ENCODE data around the gene NCOR2.

The NCOR2 gene

DNA sequence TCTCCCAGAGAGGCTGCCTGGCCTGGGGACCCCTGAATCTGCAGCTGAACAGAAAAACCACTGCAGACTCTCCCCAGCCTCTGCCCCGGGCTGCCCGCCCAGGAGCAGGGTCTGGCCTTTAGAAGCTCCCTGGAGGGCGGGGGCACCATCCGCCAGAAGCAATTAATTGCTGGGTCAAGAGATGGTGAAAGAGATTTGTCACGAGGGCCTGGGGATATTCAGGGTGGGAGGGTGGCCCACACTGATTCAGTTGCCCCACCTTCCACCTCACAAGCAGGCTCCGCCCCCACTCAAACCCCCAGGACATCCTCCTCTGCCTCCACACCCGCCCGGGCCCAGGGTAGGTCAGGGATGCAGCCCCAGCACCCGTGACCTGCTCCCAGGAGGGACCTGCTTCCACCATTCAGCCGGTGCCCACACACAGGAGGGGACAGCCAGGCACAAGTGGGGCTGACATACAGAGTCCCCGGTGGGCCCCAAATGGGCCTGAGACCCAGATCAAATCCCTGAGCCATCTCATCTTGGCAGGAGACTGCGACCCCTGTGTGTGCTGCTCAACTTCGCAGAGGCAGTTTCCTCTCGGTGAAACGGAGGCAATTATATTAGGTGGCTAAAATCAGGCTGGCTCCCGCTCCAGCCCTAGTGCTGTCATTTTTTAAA lies 23.0 kb downstream of the NCOR2 start:
- DNase-seq (ENCODE audit: low spot score): peak; percentile 72

DNA sequence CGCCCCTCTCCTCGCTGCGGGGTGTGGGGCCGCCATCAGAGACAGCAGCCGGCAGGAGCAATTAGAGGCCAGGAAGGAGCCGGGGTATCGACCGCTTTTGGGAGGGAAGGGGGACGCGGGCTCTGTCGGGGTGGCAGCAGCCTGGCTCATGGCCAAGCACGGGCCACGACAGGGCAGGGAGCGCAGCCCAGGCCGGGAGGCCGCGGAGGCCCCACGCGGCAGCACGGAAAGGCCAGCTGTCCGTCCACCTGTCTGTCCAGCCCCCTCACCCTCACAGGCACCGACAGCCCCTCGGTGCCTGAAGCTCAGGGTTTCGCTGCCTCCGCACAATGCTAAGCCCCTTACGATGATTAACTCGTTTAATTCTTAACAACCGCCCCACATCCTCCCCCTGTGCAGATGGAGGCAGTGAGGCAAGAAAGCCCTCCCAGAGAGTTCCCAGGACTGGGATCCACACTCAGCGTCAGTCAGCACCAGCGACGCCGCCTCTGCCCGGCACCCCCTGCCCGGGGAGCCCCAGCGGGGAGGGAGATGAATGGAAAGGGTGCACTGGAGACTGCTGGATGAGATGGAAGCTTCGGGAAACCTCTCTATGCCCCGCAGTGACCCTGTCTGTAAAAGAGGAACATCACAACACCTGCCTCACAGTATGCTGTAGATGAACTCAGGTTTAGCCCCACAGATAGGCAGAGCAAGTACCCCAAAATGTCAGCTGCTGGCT lies 23.7 kb downstream of the NCOR2 start:
- peak; percentile 79 for DNase-seq (ENCODE audit: low spot score)

DNA sequence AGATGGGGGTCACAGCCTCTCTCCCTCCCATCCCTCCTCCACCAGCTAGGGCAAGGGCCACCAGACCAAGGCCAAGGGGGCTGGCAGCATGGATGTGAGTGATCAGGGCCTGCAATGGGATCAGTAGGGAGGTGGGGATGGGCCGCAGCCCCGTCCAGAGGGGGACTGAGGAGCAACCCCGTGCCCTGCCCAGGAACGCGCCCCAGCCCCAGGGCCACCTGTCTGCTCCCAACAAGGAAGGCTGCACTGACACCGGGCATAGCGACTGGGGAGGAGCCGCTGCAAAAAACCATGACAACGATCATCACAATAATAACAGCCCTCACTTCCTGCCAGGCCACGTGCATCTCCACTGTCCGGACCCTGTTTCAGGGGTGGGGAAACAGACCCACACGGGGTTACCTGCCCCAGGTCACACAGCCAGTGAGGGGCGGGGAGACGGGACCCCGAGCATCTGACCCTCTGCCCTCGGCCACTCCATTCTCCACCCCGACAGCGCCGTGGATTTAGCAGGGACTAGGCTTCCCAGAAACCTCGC lies 24.3 kb downstream of the NCOR2 start:
- DNase-seq (ENCODE audit: low spot score): no peak

GRCh38 chr12:124542021-124542949 lies 25.1 kb downstream of the NCOR2 start:
- DNase-seq (ENCODE audit: low spot score): no peak

DNA sequence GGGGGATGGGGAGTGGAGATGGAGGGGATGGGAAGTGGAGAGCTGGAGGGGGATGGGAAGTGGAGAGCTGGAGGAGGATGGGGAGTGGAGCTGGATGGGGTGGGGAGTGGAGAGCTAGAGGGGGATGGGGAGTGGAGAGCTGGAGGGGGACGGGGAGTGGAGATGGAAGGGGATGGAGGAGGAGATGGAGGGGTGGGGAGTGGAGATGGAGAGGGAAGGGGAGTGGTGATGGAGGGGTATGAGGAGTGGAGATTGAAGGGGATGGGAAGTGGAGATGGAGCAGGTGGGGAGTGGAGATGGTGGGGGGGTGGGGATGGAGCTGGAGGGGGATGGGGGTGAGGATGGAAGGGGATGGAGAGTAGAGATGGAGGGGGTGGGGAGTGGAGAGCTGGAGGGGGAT lies 26.1 kb downstream of the NCOR2 start:
- no peak for DNase-seq (ENCODE audit: low spot score)

GRCh38 chr12:124539084-124540041 lies 28.0 kb downstream of the NCOR2 start:
- DNase-seq (ENCODE audit: low spot score): no peak

DNA sequence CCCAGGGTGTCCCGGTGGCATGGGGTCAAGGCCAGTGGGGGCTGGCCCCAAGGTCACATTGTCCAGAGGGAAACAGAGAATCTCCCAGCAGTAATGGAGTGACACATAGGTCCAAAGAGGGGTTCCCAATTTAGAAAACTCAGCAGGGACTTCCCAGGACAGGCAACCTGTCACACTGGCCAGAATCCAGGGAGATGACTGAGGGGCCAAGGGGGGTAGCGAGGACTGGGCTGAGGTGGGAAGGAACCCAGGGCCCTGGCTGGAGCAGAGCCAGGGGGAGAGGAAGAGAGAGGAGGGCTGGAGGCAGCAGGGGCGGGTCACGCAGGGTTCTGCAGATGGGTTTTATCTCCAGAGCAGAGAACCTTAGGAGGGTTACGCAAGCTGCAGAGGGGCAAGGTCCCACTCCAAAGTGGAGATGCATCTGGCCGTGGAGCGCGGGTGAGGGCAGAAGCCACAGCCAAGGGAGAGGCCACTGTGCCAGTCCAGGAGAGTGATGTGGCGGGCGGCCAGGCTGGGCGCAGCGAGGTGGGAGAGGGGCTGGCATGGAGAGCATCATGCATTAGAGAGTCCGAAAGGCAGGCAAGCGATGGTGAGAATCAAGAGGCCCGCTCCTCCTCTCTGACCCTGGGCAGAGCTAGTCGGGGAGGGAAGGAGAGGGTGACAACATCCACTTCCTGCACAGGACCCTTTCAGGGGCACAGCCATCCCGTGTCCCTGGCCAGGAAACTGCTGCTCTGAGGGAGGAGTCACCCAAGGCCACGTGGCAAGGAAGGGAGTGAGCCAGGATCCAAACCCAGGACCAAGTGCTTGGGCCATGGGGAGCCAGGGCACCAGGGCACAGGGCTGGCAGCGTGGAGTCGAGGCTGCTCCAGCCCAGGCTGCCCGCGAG lies 29.0 kb downstream of the NCOR2 start:
- no peak for DNase-seq (ENCODE audit: low spot score)

GRCh38 chr12:124537525-124538193 lies 29.8 kb downstream of the NCOR2 start:
- no peak for DNase-seq (ENCODE audit: low spot score)

DNA sequence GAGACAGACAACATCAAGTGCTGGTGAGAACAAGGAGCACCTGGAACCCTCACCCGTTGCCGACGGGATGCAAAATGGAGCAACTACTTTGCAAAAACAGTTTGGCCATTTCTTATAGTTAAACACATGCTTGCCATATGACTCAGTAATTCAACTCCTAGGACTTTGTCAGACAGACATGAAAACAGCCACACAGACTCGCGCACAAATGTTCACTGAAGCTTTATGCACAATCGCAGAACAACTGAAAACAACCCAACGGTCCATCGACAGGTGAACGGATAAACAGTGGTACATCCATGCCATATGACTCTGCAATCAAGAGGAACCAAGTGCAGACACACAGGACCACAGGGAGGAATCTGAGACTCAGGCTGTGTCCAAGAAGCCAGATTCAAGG lies 30.8 kb downstream of the NCOR2 start:
- DNase-seq (ENCODE audit: low spot score): no peak

DNA sequence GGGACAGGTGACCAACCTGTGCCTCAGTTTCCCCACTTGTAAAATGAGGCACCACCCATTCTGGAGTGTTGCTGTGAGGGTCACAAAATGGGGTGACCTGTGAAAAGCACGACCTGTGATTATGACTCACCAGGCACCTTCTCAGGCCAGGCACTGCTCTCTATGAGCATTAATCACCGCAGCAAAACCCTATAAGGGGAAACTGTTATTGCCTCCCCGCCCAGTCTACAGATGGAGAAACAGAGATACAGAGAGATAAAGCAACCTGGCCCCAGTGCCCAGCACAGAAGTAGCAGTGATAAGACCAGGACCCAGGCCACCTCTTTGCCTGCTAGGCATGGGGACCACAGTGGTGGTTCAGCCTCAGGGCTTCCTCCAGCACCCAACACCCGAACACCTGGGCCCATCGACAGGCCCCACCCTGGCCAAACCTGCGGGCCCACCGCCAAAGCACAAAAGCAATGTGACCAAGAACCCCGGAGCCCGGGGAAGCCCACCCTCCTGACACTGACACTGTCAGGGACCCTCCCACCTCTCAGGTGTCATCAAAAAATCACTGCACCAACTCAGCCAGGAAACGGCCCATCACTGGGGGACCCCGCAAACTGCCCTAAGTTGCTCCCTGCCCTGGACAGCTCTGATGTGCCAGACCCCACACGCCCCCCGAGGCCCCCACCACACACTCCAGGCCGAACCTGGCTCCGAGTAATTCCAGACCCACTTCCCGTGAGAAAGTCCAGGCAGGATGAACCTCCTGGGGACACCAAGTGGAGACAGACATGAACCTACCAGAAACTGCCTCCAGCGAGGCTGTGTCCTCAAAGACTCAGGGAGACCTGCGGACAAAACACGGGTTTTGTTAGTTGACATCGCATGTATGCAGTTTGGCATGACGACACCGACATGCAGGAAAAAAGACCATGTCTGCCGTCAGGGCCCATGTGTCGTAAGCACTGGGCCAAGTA lies 32.4 kb downstream of the NCOR2 start:
- DNase-seq (ENCODE audit: low spot score): no peak

DNA sequence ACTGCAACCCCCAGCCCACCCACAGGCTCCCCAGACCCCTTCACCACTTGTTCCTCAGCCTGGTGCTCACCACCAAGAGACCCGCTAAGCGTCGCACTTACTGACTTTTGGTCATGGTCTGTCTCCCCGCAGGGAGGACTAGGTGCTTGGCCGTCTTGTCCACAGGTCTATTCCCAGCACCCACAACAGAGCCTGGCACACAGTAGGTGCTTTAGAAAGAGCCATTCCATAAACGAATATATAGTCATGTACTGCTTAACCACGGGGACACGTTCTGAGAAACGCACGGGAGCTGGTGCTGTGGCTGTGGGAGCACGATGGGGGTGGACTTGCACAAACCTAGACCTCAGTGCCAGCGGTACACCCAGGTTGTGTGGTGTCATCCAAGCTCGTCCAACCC lies 34.0 kb downstream of the NCOR2 start:
- DNase-seq (ENCODE audit: low spot score): no peak

GRCh38 chr12:124532967-124533366 lies 34.4 kb downstream of the NCOR2 start:
- peak; percentile 63 for DNase-seq (ENCODE audit: low spot score)

GRCh38 chr12:124532331-124532750 lies 35.1 kb downstream of the NCOR2 start:
- peak; percentile 69 for DNase-seq (ENCODE audit: low spot score)

DNA sequence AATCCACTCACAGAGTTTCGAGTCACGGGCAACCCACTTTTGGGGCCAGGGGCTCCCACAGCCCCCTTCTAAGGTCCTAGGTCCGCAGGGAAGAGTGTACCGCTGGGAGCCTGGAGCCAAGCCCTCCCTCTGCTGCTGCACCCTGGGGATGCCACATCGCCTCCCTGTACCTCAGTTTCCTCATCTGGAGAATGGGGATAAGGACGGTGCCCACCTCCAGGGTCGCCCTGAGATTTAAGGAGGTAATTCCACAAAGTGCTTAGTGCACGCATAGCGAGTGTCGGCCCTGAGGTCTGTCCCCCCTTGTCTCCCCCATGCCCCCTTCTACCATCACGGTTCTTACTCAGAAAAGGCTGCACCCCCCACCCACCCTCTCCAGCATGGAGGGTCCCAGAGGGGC lies 35.5 kb downstream of the NCOR2 start:
- no peak for DNase-seq (ENCODE audit: low spot score)

GRCh38 chr12:124531281-124531745 lies 36.1 kb downstream of the NCOR2 start:
- peak; percentile 67 for DNase-seq (ENCODE audit: low spot score)

GRCh38 chr12:124530637-124531263 lies 36.7 kb downstream of the NCOR2 start:
- no peak for DNase-seq (ENCODE audit: low spot score)

DNA sequence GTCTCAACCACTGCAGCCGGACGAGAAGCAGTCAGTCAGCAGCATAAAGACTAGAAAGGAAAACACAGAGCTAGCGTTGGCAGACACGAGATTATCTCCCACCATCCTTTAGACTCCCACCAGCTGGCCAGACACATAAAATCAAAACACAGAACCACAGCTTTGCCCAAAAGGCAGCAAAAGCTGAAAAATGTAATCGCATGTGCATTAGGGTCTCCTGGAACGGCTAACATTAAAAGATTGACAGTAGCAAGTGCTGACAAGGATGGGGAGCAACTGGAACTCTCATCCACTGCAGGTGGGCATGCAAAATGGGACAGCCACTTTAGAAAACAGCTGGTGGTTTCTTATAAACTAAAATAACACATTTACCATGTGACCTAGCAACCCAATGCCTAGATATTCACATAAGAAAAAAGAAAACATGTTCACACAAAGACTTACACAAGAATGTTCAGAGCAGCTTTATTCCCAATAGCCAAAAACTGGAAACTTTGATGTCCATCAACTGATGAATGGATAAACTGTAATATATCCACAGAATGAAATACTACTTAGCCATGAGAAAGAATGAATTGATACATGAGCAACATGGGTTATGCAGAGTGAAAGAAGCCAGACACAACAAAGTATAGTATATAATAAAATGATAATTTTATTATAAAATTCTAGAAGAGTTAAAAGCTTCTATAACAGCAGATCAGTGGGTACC lies 37.7 kb downstream of the NCOR2 start:
- no peak for DNase-seq (ENCODE audit: low spot score)
